Measurements from ENCODE around the gene TM2D1.
A peak's percentile ranks its signal among the peaks of the same experiment; 100 is the strongest.

The TM2D1 gene

DNA sequence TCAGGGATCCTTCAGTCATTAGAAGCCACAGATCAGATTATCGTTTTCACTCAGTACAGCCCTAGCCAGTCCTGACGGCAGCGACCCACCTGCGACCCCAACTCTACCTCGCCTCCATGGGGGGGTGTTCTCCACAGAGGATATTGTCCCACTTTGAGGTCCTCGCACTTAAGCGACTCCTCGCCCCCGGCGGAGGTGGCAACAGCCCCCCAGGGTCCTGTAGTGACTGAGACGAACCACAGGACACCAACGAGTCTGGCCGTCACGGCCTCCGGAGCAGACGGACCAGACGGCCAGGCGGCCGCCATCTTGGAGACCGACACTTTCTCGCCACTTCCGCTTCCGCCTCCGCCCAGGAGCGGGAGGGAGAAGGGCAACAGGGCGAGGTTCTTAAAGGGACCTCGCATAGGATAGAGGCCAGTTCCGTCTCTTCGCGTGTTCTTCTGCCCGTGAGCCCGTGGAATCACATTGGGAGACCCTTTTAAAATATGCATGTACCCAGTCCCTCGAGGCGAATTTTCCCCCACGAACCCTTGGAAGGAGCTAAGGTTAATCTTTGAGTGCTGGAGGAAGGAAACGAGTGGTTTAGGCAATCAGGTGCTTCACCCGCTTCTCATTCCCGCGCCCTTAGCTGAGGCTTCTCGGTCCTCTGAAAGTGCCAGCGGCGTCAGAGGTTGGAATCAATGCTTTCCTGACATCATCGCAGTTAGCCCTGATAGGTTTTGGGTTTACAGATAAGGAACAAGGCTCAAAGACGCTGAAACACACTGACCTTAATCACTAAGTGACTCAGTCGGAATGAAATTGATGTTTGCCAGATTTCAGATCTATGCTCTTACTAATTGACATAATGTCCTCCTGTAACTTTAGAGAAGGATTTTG is at the start of gene TM2D1:
Gene TM2D1 (minus strand): TSS at position 329 of the 882 bp plus-strand sequence. CDS start 21 bp downstream, at position 308.
- peak; percentile 74 for DNase-seq (ENCODE audit: low read depth)
- TF ChIP-seq, protein P1, sequence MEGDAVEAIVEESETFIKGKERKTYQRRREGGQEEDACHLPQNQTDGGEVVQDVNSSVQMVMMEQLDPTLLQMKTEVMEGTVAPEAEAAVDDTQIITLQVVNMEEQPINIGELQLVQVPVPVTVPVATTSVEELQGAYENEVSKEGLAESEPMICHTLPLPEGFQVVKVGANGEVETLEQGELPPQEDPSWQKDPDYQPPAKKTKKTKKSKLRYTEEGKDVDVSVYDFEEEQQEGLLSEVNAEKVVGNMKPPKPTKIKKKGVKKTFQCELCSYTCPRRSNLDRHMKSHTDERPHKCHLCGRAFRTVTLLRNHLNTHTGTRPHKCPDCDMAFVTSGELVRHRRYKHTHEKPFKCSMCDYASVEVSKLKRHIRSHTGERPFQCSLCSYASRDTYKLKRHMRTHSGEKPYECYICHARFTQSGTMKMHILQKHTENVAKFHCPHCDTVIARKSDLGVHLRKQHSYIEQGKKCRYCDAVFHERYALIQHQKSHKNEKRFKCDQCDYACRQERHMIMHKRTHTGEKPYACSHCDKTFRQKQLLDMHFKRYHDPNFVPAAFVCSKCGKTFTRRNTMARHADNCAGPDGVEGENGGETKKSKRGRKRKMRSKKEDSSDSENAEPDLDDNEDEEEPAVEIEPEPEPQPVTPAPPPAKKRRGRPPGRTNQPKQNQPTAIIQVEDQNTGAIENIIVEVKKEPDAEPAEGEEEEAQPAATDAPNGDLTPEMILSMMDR (IDR thresholded peaks at IDR 0.05; ENCODE audit: low read depth, low read length, missing control alignments), result no peak
- H3K4me3 ChIP-seq (ENCODE audit: low read depth, low read length), result peak within 1 kb of the TSS; percentile 90

DNA sequence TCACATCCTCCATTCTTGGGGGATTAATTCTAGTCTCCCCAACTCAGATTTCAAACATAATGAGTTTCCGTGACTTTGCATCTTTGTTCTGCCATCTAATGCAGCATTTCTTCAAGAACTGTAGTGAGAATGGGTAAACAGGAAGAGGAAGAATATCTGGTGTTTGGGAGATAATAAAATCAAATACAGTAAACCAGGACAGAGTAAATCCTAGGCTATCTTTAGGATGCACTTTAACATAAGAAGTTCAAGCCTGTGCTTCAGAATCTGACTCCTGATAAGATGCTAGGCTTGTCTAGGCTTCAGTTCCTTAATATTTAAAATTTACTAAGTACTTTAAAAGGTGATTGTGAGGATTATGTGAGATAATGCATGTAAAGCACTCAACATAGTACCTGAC is 45.2 kb upstream of the TM2D1 start:
- no peak overlapping the region for H3K4me3 ChIP-seq (ENCODE audit: low read depth, low read length)
- TF ChIP-seq, protein P1 (IDR thresholded peaks at IDR 0.05; ENCODE audit: low read depth, low read length, missing control alignments), result no peak
- DNase-seq (ENCODE audit: low read depth), result no peak

DNA sequence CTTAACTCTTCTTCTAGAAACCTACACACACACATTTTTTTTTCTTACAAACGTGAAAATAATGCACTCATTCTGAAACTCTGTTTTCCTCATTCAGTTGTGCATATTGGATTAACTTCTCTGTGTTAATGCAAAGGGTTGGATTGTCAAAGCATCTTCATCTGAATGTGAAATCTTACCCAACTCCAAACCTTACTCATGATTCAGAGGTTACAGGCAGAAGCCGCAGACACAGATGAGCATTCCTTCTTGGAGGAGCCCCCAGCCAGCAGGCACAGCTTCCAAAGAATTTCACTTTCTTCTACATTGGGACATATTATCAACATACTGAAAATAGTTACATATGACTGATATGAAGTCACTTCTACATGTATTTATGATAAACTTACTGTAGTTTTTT is 33.0 kb upstream of the TM2D1 start:
- DNase-seq (ENCODE audit: low read depth), result no peak
- TF ChIP-seq, protein P1 (IDR thresholded peaks at IDR 0.05; ENCODE audit: low read depth, low read length, missing control alignments), result no peak
- no peak overlapping the region for H3K4me3 ChIP-seq (ENCODE audit: low read depth, low read length)

DNA sequence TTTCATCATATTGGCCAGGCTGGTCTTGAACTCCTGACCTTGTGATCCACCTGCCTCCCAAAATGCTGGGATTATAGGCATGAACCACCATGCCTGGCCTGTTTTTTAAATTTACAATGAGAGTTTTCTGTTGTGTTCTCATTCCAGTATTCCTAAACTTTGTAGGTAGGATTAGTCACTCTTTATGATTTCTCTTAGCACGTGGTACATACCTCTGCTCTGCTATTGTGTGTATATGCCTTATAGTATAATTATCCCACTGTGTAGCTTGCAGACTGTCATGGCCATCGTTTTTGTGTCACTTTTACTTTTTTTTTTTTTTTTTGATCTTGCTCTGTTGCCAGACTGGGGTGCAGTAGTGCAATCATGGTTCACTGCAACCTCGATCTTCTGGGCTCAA is 31.8 kb upstream of the TM2D1 start:
- no peak overlapping the region for H3K4me3 ChIP-seq (ENCODE audit: low read depth, low read length)
- no peak for DNase-seq (ENCODE audit: low read depth)
- TF ChIP-seq, protein P1 (IDR thresholded peaks at IDR 0.05; ENCODE audit: low read depth, low read length, missing control alignments), result no peak

DNA sequence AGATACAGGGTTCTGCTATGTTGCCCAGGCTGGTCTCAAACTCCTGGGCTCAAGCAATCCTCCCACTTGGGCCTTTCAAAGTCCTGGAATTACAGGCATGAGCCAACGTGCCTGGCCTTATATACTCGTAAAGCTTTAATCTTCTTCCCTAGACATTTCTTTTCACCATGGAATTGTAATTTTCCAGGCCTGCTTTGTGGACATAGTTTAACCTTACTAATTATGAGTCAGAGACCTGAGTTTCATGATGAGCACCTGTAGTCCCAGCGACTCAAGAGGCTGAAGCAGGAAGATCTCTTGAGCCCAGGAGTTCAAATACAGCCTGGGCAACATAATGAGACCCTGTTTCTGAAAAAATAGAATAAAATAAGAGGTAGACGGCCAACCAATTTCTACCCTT is 29.6 kb upstream of the TM2D1 start:
- TF ChIP-seq, protein P1 (IDR thresholded peaks at IDR 0.05; ENCODE audit: low read depth, low read length, missing control alignments), result no peak
- DNase-seq (ENCODE audit: low read depth), result no peak
- H3K4me3 ChIP-seq (ENCODE audit: low read depth, low read length), result no peak overlapping the region

DNA sequence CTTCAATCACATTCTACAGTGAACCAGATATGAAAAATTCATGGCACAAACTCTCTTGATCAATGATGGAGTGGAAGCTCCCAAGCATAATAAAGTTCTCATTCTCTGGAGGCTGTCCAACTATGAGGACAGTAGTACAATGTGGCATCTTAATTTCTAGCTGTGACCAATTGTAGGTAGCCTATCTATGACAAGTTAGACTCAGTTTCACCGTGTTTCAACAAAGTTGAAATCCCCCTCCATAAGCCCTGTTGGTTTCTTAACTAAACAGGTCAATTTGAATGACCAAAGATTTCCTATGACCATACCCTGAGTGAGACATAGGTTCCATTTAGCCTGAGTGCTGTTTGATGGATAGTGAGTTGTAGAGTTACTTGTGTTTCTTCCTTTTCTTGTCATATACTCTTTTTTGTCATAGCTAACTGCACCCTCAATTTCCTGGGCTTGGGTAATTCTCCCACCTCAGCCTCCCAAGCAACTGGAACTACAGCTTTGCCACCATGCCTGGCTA is 29.1 kb upstream of the TM2D1 start:
- TF ChIP-seq, protein P1 (IDR thresholded peaks at IDR 0.05; ENCODE audit: low read depth, low read length, missing control alignments), result no peak

More for the DNA sequence above, 29.1 kb upstream of the TM2D1 start:
- DNase-seq (ENCODE audit: low read depth), result no peak
- H3K4me3 ChIP-seq (ENCODE audit: low read depth, low read length), result no peak overlapping the region

Data from GM12864 (cell line).